Cardiac muscle cell (in vitro differentiated cells and primary cell): ENCODE results near the gene RALY. TPM values are rescaled to one million over a fixed set of nuclear protein-coding genes. Genes with fewer than 3 reads are reported as not detected.
A peak's percentile ranks its signal among the peaks of the same experiment; 100 is the strongest.

ENCODE experiments used
- DNase-seq, 2 donors: peaks; one replicate each; pipeline versions ENCODE4 v3.0.0 to v3.0.0-alpha.2; 2010 to 2017; ENCODE audit warnings: low read depth in 1 of 2, low spot score in 1 of 2
- H3K27ac ChIP-seq: fragments of 200-600 bp; sonication (generic); 2 replicates; pipeline ENCODE4 v1.5.1; 2016
- H3K27me3 ChIP-seq: fragments of 200-600 bp; sonication (generic); 2 replicates; pipeline ENCODE4 v1.6.0; 2016; ENCODE audit warnings: control low read depth
- H3K36me3 ChIP-seq: fragments of 200-600 bp; sonication (generic); 2 replicates; pipeline ENCODE4 v1.5.1; 2016; ENCODE audit warnings: control low read depth
- H3K4me1 ChIP-seq: fragments of 200-600 bp; sonication (generic); 2 replicates; pipeline ENCODE4 v1.8.1; 2017; ENCODE audit warnings: low read depth, mild to moderate bottlenecking, mixed run types
- H3K4me3 ChIP-seq: fragments of 200-600 bp; sonication (generic); 2 replicates; pipeline ENCODE4 v1.5.1; 2016; ENCODE audit warnings: mild to moderate bottlenecking
- H3K9me3 ChIP-seq: fragments of 200-600 bp; sonication (generic); 2 replicates; pipeline ENCODE4 v1.5.1; 2017; ENCODE audit warnings: low read depth, mild to moderate bottlenecking, control low read depth
- polyA plus RNA-seq: library from polyadenylated mRNA; unstranded; fragments of >200 nt; fragmentation: Nextera tagmentation; extraction: Ambion mirVana; gene quantifications from 2 replicates; pipeline ENCODE4 v1.2.1, GENCODE V29; 2016
- total RNA-seq: library from RNA; depleted of rRNA; stranded (reverse); fragments of >200 nt; gene quantifications from 2 replicates; pipeline ENCODE4 v1.2.3, GENCODE V29; 2016
- TF ChIP-seq, protein P1 (sequence below): IDR thresholded peaks from 2 replicates; pipeline ENCODE4 v1.5.1; 2012; ENCODE audit warnings: low read depth, mild to moderate bottlenecking, low read length

Gene RALY
- total and polyA plus RNA-seq, 2 experiments from 2014 or later, result 241 to 308 TPM

DNA sequence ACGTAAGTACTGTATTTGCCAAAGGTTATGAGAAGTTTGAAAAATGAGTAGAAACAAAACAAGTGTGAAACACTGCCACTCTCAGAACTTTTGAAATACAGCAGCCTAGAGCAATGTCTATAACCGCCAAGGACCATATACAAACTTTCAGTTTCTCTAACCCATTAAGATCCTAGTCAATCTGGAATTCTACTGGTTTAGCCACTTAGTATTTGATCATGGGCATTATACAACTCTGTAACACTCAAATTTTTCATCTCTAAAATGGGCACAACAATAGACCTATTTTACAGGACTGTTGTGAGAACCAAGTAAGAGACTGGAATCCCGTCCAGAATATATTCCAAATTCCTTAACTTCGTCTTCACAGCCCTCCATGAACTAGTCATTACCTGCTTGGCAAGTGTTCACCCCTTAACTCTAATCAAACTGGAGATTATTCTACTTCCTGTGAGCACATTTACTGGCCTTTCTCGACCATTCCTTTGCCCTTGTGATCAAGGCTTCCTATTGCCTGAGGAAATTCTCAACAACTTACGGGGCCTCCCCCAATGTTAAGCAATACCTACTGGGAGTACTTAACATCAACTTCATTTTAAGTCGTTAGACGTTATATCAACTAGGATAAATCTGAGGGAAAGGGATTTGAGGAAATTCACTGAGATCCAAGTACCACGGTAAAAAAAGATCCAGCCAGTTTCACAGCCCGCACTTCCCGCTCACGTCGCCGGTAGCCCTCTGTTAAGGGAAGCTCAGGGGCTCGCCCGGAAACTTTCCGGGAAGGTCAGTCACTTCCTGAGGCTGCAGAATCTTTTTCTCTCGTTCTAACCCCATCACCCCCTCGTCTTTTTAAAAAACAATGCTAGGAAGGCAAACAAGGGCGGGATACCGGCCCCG lies 117.3 kb downstream of the RALY start:
- Histone ChIP-seq H3K27me3 (no peaks in the 10 kb centered on the region), H3K9me3 (no peaks in the 10 kb centered on the region), H3K4me3 (peak overlapping the region; percentile 61), H3K36me3 (no peaks in the 10 kb centered on the region), H3K27ac (peak overlapping the region; percentile 97), H3K4me1 (peaks cover 6% of the 10 kb centered on the region)
- TF ChIP-seq, protein P1, sequence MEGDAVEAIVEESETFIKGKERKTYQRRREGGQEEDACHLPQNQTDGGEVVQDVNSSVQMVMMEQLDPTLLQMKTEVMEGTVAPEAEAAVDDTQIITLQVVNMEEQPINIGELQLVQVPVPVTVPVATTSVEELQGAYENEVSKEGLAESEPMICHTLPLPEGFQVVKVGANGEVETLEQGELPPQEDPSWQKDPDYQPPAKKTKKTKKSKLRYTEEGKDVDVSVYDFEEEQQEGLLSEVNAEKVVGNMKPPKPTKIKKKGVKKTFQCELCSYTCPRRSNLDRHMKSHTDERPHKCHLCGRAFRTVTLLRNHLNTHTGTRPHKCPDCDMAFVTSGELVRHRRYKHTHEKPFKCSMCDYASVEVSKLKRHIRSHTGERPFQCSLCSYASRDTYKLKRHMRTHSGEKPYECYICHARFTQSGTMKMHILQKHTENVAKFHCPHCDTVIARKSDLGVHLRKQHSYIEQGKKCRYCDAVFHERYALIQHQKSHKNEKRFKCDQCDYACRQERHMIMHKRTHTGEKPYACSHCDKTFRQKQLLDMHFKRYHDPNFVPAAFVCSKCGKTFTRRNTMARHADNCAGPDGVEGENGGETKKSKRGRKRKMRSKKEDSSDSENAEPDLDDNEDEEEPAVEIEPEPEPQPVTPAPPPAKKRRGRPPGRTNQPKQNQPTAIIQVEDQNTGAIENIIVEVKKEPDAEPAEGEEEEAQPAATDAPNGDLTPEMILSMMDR, result peak; percentile 11
- peak; percentile 45 to 87 for DNase-seq

DNA sequence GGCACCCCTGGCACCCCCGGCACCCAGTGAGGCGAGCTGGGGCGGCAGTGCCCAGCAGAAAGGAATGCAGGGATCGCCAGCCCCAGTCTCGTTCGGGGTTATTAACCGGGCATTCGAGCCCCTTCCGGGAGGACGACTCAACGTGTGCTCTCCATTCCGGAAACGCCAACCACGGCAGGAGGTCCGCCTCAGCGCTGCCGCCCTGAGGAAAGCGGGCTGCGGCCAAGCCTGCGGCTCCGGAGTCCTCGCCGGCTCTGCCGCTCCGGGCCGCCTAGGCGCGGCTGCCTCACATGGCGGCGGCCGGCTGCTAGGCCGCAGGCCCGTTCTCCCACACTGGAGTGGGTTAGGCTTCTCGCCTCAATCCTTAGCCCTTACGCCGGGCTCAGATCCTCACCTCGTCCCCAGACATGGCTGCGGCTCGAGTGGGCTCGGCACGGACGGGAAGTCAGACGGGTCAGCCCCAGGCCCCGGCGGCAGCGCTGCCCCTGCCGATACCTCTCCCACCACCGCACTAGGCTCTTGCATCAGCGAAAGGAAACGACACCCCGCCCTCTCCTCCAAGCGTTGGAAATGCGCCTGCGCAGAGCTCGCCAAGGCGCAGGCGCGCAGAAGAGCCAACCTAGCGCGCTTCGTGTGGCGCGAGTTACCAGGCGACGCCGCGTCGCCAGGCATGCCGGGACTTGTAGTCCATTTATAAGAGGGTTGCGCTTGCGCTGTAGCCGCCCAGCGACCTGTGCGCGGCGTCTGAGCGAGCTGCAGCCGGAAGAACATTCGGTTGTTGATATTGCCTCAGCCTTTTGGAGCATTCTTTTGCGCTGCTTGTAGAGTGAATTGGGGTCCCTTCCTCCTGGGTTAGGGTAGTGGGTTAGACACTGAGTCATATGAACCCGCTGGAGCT lies 118.2 kb downstream of the RALY start, which contains the start of gene EIF2S2:
TSS of gene EIF2S2 (minus strand) at position 542 of the 898 bp plus-strand sequence. CDS start at position 409, 133 bp downstream.
- Histone ChIP-seq H3K4me1 (peaks cover 6% of the 10 kb centered on the region), H3K9me3 (no peaks in the 10 kb centered on the region), H3K4me3 (peak within 1 kb of the TSS; percentile 61), H3K27ac (peak within 1 kb of the TSS; percentile 97), H3K36me3 (no peaks in the 10 kb centered on the region), H3K27me3 (no peaks in the 10 kb centered on the region)
- DNase-seq, result peak; percentile 99
- TF ChIP-seq, protein P1, result no peak

DNA sequence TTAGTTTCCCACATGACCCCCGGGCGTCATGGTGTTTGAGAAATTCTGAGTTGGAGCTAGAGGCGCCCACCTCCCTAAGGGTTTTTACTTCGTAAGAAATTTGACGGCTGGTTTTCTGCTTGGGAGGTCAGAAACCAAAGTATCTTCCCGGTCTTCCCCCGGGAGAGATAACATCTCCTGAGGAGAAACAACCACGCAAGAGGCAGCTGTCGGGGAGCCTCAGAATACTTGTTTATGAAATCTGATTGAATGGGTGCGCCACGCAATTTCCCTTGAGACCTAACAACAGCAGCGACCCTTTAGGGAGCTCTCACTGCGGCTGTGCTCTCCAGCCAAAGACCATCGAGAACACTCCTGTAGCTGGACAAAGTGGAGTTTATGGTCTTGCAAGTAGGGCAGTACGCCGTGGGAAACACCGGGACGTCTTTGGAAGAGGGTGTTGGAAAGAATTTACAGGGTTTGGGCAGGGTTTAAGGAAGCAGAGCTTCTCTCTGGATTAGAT lies 118.9 kb downstream of the RALY start:
- Histone ChIP-seq H3K27me3 (no peaks in the 10 kb centered on the region), H3K9me3 (no peaks in the 10 kb centered on the region), H3K4me1 (peaks cover 6% of the 10 kb centered on the region), H3K36me3 (no peaks in the 10 kb centered on the region), H3K4me3 (peak overlapping the region; percentile 61), H3K27ac (peak overlapping the region; percentile 89)
- DNase-seq, result peak; percentile 60 to 65
- TF ChIP-seq, protein P1, result no peak

DNA sequence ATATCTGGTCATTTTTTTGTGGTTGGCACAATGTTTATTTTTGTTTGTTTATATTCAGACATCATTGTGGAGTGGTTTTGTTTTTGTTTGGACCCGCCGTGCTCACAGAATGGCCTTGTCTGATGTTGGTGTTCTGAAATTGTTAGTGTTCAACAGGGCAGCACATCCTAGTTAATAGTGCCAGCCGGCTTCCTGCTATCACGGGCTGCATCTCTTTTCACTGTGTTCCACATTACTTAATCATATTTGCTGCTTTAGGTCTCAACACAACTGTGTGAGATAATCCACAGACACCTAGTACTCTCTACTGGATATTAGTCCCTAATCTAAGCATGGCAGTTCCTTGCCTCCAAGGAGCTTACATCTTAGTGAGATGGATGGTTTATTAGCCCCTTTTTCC lies 121.1 kb downstream of the RALY start:
- Histone ChIP-seq H3K27ac (no peak overlapping the region), H3K27me3 (peaks cover 6% of the 10 kb centered on the region), H3K9me3 (no peaks in the 10 kb centered on the region), H3K4me1 (peaks cover 6% of the 10 kb centered on the region), H3K36me3 (no peaks in the 10 kb centered on the region), H3K4me3 (no peak overlapping the region)
- DNase-seq, result no peak
- TF ChIP-seq, protein P1, result no peak

DNA sequence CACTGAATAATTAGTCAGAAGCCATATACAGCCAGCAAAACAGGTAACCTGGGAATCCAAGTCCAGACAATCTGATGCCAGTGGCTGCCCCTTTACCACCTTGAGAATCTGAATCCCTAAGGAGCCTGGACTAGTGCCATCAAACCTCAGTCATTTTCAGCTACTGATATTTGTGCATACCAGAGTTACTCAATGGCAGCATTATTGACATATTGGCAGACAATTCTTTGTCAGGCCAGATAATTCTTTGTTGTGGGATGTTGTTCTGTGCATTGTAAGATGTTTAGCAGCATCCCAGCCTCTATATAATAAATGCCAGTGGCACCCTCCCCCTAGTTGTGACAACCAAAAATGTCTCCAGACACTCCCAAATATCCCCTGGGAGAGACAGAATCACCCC lies 121.5 kb downstream of the RALY start:
- H3K36me3 ChIP-seq, result no peaks in the 10 kb centered on the region
- H3K4me1 ChIP-seq, result peaks cover 6% of the 10 kb centered on the region
- no peaks in the 10 kb centered on the region for H3K9me3 ChIP-seq
- DNase-seq, result no peak
- H3K27ac ChIP-seq, result no peak overlapping the region
- no peak overlapping the region for H3K4me3 ChIP-seq
- peaks cover 6% of the 10 kb centered on the region for H3K27me3 ChIP-seq
- TF ChIP-seq, protein P1, result no peak
